NCI-H187 (cell line): Measurements from ENCODE around the gene CDC42EP1.
"Not testable (repeated sequence)": the region's sequence is repeated elsewhere in the genome, so short reads cannot be mapped to it uniquely, and the experiment has no call there.

Experiments used
- DNase-seq, 2 experiments: peaks; one replicate each; lab custom pipeline; 2025; lab: John Stamatoyannopoulos, UW

CDC42EP1 gene

GRCh38 chr22:37534445-37534844 is 25.8 kb upstream of the CDC42EP1 start:
- DNase-seq, result no peak

- no peak for DNase-seq
Observed at GRCh38 chr22:37535159-37535558, 25.1 kb upstream of the CDC42EP1 start.

GRCh38 chr22:37538590-37539357 is 21.5 kb upstream of the CDC42EP1 start:
- peak in 1 of 2 experiments; percentile 27 for DNase-seq

GRCh38 chr22:37539790-37540189 is 20.5 kb upstream of the CDC42EP1 start:
- DNase-seq, result not testable (repeated sequence)

GRCh38 chr22:37542416-37542815 is 17.9 kb upstream of the CDC42EP1 start:
- DNase-seq, result not testable (repeated sequence)

GRCh38 chr22:37542959-37543358 is 17.3 kb upstream of the CDC42EP1 start:
- DNase-seq, result no peak

- no peak for DNase-seq
Observed at GRCh38 chr22:37544955-37545702, 15.2 kb upstream of the CDC42EP1 start.

- DNase-seq, result no peak
Observed at GRCh38 chr22:37545703-37546436, 14.4 kb upstream of the CDC42EP1 start.

- DNase-seq, result no peak
Observed at GRCh38 chr22:37546437-37547250, 13.6 kb upstream of the CDC42EP1 start.

GRCh38 chr22:37547251-37547741 is 13.0 kb upstream of the CDC42EP1 start:
- DNase-seq, result no peak

- no peak for DNase-seq
Observed at GRCh38 chr22:37549704-37550059, 10.6 kb upstream of the CDC42EP1 start.

- DNase-seq, result not testable (repeated sequence)
Observed at GRCh38 chr22:37550921-37551320, 9.4 kb upstream of the CDC42EP1 start.

- DNase-seq, result no peak
Observed at GRCh38 chr22:37551981-37552380, 8.3 kb upstream of the CDC42EP1 start.

- no peak for DNase-seq
Observed at GRCh38 chr22:37552524-37553163, 7.6 kb upstream of the CDC42EP1 start.

- no peak for DNase-seq
Observed at GRCh38 chr22:37553725-37554124, 6.6 kb upstream of the CDC42EP1 start.

GRCh38 chr22:37555029-37555428 is 5.3 kb upstream of the CDC42EP1 start:
- DNase-seq, result no peak

- no peak for DNase-seq
Observed at GRCh38 chr22:37556710-37557109, 3.6 kb upstream of the CDC42EP1 start.

- no peak for DNase-seq
Observed at GRCh38 chr22:37557321-37558001, 2.8 kb upstream of the CDC42EP1 start.

- DNase-seq, result no peak
Observed at GRCh38 chr22:37558815-37559214, 1.5 kb upstream of the CDC42EP1 start.

GRCh38 chr22:37559521-37559900 is 769 bp upstream of the CDC42EP1 start:
- no peak for DNase-seq
